ENCODE data around the gene ALK.

DNA sequence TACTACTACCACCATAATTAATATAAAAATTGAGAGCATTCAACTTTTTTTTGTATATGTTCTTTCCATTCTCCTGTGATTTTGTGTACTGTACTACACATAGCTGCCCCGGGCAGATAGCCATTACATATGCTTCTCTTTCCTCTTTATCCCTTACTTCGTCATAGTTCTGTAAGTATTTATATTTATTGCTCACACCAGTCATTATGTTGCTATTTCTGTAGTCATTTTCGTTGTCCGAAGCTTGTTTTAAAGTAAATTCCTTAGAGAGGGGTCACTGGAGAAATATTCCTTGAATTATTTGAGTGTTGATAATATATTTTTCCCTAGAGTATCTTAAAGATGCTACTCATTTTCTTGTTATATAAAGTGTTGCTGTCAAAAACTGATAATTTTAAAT, 662.2 kb downstream of the ALK start:
- TF ChIP-seq, protein P1, sequence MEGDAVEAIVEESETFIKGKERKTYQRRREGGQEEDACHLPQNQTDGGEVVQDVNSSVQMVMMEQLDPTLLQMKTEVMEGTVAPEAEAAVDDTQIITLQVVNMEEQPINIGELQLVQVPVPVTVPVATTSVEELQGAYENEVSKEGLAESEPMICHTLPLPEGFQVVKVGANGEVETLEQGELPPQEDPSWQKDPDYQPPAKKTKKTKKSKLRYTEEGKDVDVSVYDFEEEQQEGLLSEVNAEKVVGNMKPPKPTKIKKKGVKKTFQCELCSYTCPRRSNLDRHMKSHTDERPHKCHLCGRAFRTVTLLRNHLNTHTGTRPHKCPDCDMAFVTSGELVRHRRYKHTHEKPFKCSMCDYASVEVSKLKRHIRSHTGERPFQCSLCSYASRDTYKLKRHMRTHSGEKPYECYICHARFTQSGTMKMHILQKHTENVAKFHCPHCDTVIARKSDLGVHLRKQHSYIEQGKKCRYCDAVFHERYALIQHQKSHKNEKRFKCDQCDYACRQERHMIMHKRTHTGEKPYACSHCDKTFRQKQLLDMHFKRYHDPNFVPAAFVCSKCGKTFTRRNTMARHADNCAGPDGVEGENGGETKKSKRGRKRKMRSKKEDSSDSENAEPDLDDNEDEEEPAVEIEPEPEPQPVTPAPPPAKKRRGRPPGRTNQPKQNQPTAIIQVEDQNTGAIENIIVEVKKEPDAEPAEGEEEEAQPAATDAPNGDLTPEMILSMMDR (IDR thresholded peaks at IDR 0.05): no peak
- no peak for TF ChIP-seq EZH2 (IDR thresholded peaks at IDR 0.05; ENCODE audit: borderline replicate concordance, insufficient read depth, low read depth, low read length, poor library complexity, severe bottlenecking)
